HepG2 (cell line): Measurements from ENCODE around the gene TMEM50B. TPM values are rescaled to one million over a fixed set of nuclear protein-coding genes. Genes with fewer than 3 reads are reported as not detected.

Source experiments
- ATAC-seq: fragments of 200-7000 bp; cut with Tn5 transposase; 3 replicates; pipeline ENCODE4 v1.9.1; 2020; ENCODE audit warnings: mild to moderate bottlenecking, moderate library complexity
- BruUV-seq: library from RNA; stranded (reverse); fragments of 400-500 nt; replicated peaks from 2 replicates; lab custom pipeline; 2021; lab: Mats Ljungman, UMichigan
- CTCF ChIA-PET: fragments of 300-600 bp; formaldehyde crosslinking; extraction: SDS; loops from one replicate; lab custom pipeline; 2021; ENCODE audit warnings: low total read pairs, inconsistent platforms, low intra/inter-chr PET ratio; lab: Yijun Ruan, JAX
- POLR2A ChIA-PET: fragments of 350-600 bp; sonication (Branson Sonifier 250); formaldehyde crosslinking; loops from one replicate; lab custom pipeline; 2020; ENCODE audit warnings: antibody characterized with exemption, inconsistent platforms; lab: Yijun Ruan, JAX
- DNase-seq: peaks from one replicate; pipeline ENCODE4 v3.0.0-alpha.2; 2015; ENCODE audit warnings: low spot score
- FAIRE-seq: peaks from 3 replicates; lab custom pipeline; 2011; peaks lifted over from hg19 to GRCh38; lab: Jason Lieb, UNC
- H2AFZ ChIP-seq: one replicate; pipeline ENCODE4 v1.6.1; 2011; ENCODE audit warnings: low read length, inconsistent platforms
- H3K27ac ChIP-seq: fragments of 300-600 bp; 3 replicates; pipeline ENCODE4 v1.8.0; 2011; ENCODE audit warnings: mixed run types, mild to moderate bottlenecking, mixed read lengths, low read length, inconsistent platforms; ENCODE audit not compliant: insufficient read depth; ENCODE audit errors: extremely low read length
- H3K27me3 ChIP-seq, 2 experiments: fragments of 200-600 bp in 1 of 2; 2 replicates in 1 of 2; 3 replicates in 1 of 2; pipeline versions ENCODE4 v1.6.0 to v1.8.0; 2011; ENCODE audit warnings: low read length in 2 of 2, mild to moderate bottlenecking in 2 of 2, moderate library complexity in 2 of 2, inconsistent platforms in 1 of 2; ENCODE audit not compliant: insufficient read depth in 2 of 2, control insufficient read depth in 1 of 2
- H3K36me3 ChIP-seq, 2 experiments: fragments of 200-600 bp in 1 of 2; replicated peaks in 1 of 2; 2 replicates in 1 of 2; 3 replicates in 1 of 2; pipeline versions ENCODE4 v1.5.1 to v1.8.0; 2011; ENCODE audit warnings: low read length in 2 of 2, inconsistent platforms in 1 of 2; ENCODE audit not compliant: insufficient read depth in 2 of 2, control insufficient read depth in 1 of 2
- H3K4me1 ChIP-seq: 2 replicates; pipeline ENCODE4 v1.5.1; 2012; ENCODE audit warnings: low read length, inconsistent platforms; ENCODE audit not compliant: insufficient read depth
- H3K4me2 ChIP-seq: 2 replicates; pipeline ENCODE4 v1.6.0; 2011; ENCODE audit warnings: low read depth, low read length, inconsistent platforms
- H3K4me3 ChIP-seq, 3 experiments: fragments of 200-600 bp in 1 of 3; sonication (generic), shearing (Covaris generic) in 1 of 3; replicated peaks in 1 of 3; 2 replicates each; pipeline ENCODE4 v1.5.1; 2011 to 2016; ENCODE audit warnings: low read length in 3 of 3, inconsistent platforms in 2 of 3, low read depth in 2 of 3, mild to moderate bottlenecking in 2 of 3, control low read depth in 1 of 3, mixed read lengths in 1 of 3; ENCODE audit not compliant: insufficient read depth in 1 of 3
- H3K79me2 ChIP-seq: one replicate; pipeline ENCODE4 v1.6.1; 2011; ENCODE audit warnings: low read length, inconsistent platforms; ENCODE audit not compliant: insufficient read depth
- H3K9ac ChIP-seq: 2 replicates; pipeline ENCODE4 v1.6.0; 2011; ENCODE audit warnings: mild to moderate bottlenecking, low read depth, low read length, inconsistent platforms; ENCODE audit not compliant: insufficient read depth
- H3K9me3 ChIP-seq: 2 replicates; pipeline ENCODE4 v1.5.1; 2012; ENCODE audit warnings: mild to moderate bottlenecking, low read length
- H4K20me1 ChIP-seq: 2 replicates; pipeline ENCODE4 v1.6.0; 2011; ENCODE audit warnings: inconsistent platforms, mild to moderate bottlenecking, low read length, moderate library complexity; ENCODE audit not compliant: insufficient read depth
- DDIT3 ChIP-seq: sonication (generic); formaldehyde crosslinking; IDR thresholded peaks from 2 replicates; pipeline ENCODE4 v1.4.0; 2020; ENCODE audit warnings: mild to moderate bottlenecking, missing genetic modification reagents
- ISX ChIP-seq: sonication (generic); formaldehyde crosslinking; conservative IDR thresholded peaks from 2 replicates; pipeline ENCODE4 v1.5.0; 2020; ENCODE audit warnings: missing genetic modification reagents
- SNAPC4 ChIP-seq: sonication (generic); formaldehyde crosslinking; IDR thresholded peaks from 2 replicates; pipeline ENCODE4 v1.4.0; 2020; ENCODE audit warnings: mild to moderate bottlenecking, missing genetic modification reagents
- SRY ChIP-seq: sonication (generic); formaldehyde crosslinking; IDR thresholded peaks from 2 replicates; pipeline ENCODE4 v1.8.0; 2022; ENCODE audit warnings: mild to moderate bottlenecking, missing genetic modification reagents
- WGBS: methylation state at CpG from one replicate; pipeline ENCODE4 v1.1.6; 2017; ENCODE audit warnings: low lambda C conversion rate; 5-methylcytosine and 5-hydroxymethylcytosine counted together
- in situ Hi-C: cut with HindIII; loops from 2 replicates; pipeline ENCODE4 v1.10.0; 2017; ENCODE audit warnings: low pct_unique_long_range_greater_than_20kb; ENCODE audit not compliant: extremely low pct_ligation_motif_present
- intact Hi-C: fragments of 100-400 bp; cut with micrococcal nuclease; formaldehyde crosslinking; loops from one replicate; pipeline ENCODE4 v1.10.0; 2022; ENCODE audit not compliant: unreplicated experiment
- polyA plus RNA-seq, 8 experiments: library from polyadenylated mRNA; depleted of rRNA in 3 of 8; stranded (reverse) in 7 of 8; unstranded in 1 of 8; fragments of >200 nt; fragmentation: Illumina TruSeq in 4 of 8; extraction: Trizol in 4 of 8; gene quantifications; 2 replicates each; pipeline versions ENCODE4 v1.2.1 to v1.2.3, GENCODE V29; 2011 to 2016; ENCODE audit warnings: low read depth in 4 of 8, missing spikeins in 1 of 8, mixed read lengths in 1 of 8; ENCODE audit not compliant: insufficient read depth in 1 of 8
- total RNA-seq, 5 experiments: library from RNA; depleted of rRNA; stranded (reverse); fragments of >200 nt; fragmentation: Illumina TruSeq; extraction: Trizol; gene quantifications; 2 replicates each; pipeline ENCODE4 v1.2.3, GENCODE V29; 2016; ENCODE audit warnings: low read depth in 1 of 5

Gene TMEM50B
- total and polyA plus RNA-seq, 2 of the 13 experiments (the other 11 are each of a cell fraction or from before 2014, with no cell fraction given), result 29.9 to 46.3 TPM

GRCh38 chr21:33425825-33426224, 53.9 kb downstream of the TMEM50B start:
- ATAC-seq (peak; percentile 32; the same call in 2 of the 3 replicates), FAIRE-seq (peak; percentile 30), DNase-seq (peak; percentile 46)
- WGBS, result 71% methylated on average over 3 of the region's 3 CpGs
- CTCF ChIA-PET, result no interaction called here
- Histone ChIP-seq H4K20me1 (no peaks in the 10 kb centered on the region), H3K9me3 (no peaks in the 10 kb centered on the region), H3K4me2 (no peak overlapping the region), H3K4me1 (peaks cover 19% of the 10 kb centered on the region), H3K27me3 (no peaks in the 10 kb centered on the region), H2AFZ (no peak overlapping the region), H3K36me3 (peaks cover 26 to 63% of the 10 kb centered on the region in 2 experiments), H3K4me3 (no peak overlapping the region)
- POLR2A ChIA-PET, result no interaction called here
- no TSS peak for BruUV-seq
- TF ChIP-seq DDIT3 (no peak), SNAPC4 (CRISPR knock-in tag) (no peak), ISX (CRISPR knock-in tag) (no peak), SRY (CRISPR knock-in tag) (no peak)
- TF ChIP-seq, all 625 proteins: peak for 0
- Histone ChIP-seq H3K79me2 (no peaks in the 10 kb centered on the region), H3K27ac (no peak overlapping the region), H3K9ac (no peak overlapping the region)
- intact Hi-C loops (no loop called here), in situ Hi-C loops (no loop called here)
